IPS-18a (cell line): ENCODE data around the gene HECA.
"Not testable (repeated sequence)": the region's sequence is repeated elsewhere in the genome, so short reads cannot be mapped to it uniquely, and the experiment has no call there.

Experiments used
- H3K27ac ChIP-seq: one replicate; pipeline ENCODE4 v1.5.1; 2013; ENCODE audit warnings: low read length
- H3K27me3 ChIP-seq: one replicate; pipeline ENCODE4 v1.6.1; 2013; ENCODE audit warnings: mild to moderate bottlenecking, low read length; ENCODE audit not compliant: control insufficient read depth, insufficient read depth
- H3K36me3 ChIP-seq: one replicate; pipeline ENCODE4 v1.6.1; 2013; ENCODE audit warnings: low read depth, low read length; ENCODE audit not compliant: control insufficient read depth
- H3K4me1 ChIP-seq: one replicate; pipeline ENCODE4 v1.6.1; 2013; ENCODE audit warnings: low read depth, low read length; ENCODE audit not compliant: control insufficient read depth
- H3K4me3 ChIP-seq: one replicate; pipeline ENCODE4 v1.5.1; 2013; ENCODE audit warnings: low read length
- H3K9ac ChIP-seq: one replicate; pipeline ENCODE4 v1.6.1; 2013; ENCODE audit warnings: mild to moderate bottlenecking, low read length, moderate library complexity
- H3K9me3 ChIP-seq: one replicate; pipeline ENCODE4 v1.6.1; 2013; ENCODE audit warnings: low read depth, low read length; ENCODE audit not compliant: control insufficient read depth

Gene HECA

GRCh38 chr6:139228387-139228786, 93.5 kb downstream of the HECA start:
- H3K36me3 ChIP-seq, H3K9ac ChIP-seq, H3K27ac ChIP-seq, H3K27me3 ChIP-seq, H3K9me3 ChIP-seq, H3K4me1 ChIP-seq, H3K4me3 ChIP-seq: not testable (repeated sequence)
